Measurements from ENCODE around the gene DNAJC7.

GRCh38 chr17:42052346-42052877 lies 35.2 kb upstream of the DNAJC7 start:
- no peak for TF ChIP-seq CTCF (IDR thresholded peaks at IDR 0.05)
- no peak for TF ChIP-seq POLR2A (IDR thresholded peaks at IDR 0.05)

Measured in lower leg skin (tissue), 3 donors.